ENCODE data around the gene TESPA1.
"Not testable (repeated sequence)": the region's sequence is repeated elsewhere in the genome, so short reads cannot be mapped to it uniquely, and the experiment has no call there.

The TESPA1 gene, protein sequence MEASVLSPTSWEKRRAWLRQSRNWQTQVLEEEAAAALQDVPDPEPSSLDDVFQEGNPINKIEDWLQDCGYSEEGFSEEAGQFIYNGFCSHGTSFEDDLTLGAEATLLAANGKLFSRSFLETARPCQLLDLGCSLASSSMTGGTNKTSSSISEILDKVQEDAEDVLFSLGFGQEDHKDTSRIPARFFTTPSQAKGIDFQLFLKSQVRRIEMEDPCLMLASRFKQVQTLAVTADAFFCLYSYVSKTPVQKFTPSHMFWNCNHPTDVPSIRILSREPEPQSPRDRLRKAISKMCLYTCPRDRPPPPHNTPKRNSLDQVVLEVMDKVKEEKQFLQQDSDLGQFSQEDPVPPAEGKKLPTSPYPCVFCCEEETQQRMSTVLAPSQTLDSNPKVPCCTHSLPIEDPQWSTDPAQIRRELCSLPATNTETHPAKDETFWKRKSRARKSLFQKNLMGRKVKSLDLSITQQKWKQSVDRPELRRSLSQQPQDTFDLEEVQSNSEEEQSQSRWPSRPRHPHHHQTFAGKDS

DNA sequence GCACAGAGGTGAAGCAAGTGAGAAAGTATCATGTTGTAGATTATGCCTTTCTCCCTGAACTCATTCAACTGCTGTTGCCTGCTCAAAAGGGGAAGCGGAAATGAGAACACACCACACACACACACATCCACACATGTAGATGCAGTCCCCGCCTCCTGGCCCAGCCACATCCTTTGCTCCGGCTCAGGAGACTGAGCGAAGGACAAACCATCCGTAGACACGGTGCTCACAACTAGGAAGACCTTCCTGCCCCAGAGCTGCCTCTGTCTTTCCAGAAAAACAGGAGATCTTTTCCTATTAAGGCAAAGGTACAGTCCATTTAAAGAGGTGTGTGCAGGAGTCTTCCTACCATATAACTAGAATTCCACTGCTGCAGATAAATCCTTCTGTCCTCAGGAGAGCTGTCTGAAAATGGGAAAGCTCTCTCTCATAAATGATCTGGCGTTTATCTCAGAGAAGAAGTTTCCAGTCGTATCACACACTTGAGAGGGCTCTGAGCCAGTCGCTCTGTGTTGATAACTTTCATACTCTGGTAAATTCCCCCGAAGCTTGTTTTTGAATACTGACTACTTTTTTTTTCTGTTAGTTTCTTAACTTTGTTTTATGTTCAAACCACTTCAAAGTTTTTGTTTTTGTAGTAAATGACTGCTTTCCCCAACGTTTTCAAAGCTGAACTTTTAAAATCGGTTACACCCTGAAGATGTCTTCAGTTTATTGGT, at the start of gene TESPA1:
Gene TESPA1, minus strand, starts transcription at position 105 of the 719 bp plus-strand sequence. CDS start 10,200 bp downstream, outside the sequence.
- peak; percentile 94 for DNase-seq

DNA sequence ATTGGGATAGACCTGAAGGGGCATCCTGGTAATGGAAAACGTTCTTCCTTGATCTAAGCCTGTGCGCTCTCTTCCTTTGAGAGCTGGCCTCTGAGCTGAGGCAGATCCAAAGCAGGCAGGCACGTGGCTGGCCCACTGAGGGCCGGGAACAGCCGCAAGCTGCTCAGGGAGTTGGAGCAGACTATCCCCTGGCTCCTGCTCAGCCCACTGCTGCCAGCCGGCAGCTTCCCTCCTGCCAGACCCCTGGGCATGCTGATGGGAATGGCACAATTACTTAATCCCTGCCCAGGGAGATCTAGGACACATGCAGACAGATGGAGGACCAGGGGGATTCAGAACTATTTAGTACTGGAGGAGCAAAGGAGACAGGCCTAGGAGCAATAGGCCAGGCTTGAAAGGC, 49.7 kb upstream of the TESPA1 start:
- no peak for DNase-seq

DNA sequence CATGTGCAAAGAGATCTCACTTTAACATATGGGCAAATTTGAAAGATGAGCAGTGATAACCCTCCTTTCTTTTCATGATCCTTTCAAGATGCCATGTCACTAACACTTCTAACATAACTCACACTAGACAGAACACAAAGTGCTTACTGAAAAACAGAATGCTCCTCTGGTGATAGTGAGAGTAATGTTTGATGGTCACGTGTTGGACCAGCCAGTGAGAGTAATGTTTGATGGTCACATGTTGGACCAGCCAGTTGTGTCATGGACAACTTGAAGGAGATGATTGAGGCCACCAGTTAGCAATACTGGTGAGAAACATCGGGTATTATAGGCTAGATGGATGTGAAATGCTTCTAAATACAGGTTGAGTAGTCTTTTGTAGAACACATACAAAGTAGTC, 40.9 kb upstream of the TESPA1 start:
- no peak for DNase-seq

DNA sequence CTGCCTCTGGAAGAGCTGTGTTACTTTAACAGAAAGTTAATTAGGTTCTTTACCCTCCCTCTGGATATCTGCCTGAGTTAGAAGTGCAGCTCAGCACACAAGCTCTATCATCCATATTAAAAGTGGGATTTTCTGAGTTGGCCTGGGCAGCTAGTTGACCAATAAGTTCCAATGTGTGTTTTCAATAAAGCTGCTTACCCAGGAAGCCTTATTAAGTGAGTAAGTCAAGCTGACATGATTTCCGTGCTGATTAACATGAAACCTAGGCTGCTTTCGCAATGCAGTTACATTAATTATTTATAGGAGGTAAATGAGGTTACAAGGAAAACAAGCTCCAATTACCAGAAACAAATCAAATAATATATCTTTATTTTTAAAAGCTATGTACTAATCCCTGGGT, 40.0 kb upstream of the TESPA1 start:
- no peak for DNase-seq

DNA sequence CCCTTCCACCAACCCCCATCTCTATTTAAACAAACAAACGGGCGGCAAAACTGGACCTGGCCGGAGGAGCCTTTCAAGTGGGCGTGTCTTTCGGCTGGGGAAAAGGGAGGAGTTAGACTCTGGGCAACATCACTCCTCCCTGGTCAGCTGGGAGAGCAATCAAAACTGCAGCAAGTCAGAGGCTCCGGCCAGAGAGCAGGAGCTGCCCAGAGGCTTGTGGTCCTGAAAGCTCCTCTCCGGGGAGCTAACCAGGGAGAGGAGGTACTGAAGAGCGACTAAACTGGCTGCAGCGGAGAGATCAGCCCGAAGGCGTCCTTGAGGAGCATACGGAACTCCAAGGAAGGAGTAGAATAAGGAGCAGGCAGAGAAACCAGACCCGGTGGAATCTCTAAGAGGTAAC, 35.2 kb upstream of the TESPA1 start, which contains the start of gene NEUROD4:
Gene NEUROD4, plus strand, starts transcription at position 191 of the 400 bp plus-strand sequence. CDS start 6,466 bp downstream, outside the sequence.
- DNase-seq: peak; percentile 7

DNA sequence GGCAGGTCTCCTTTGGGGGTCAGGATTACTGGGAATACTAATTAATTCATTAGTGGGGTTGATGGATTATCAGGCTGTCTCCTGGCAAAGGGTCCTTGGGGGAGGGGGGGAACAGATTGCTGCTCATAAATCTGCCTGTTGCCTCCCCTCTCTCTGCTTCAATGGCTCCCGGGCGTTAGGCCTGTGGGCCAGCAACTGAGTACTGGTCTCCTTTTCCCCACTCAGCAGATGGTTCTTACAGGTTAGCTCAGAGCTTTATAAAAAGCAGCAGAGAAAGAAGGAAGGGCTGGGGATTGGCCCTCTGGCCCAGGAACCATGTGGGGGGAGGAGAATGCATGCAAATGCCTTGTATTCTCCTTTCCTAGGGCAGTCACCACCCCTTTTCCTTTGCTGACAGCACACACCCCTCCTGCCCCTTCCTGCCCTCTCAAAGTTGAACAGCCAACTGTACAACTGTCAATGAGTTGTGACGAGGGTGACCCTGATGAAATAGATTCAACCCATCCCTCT, 32.9 kb upstream of the TESPA1 start:
- no peak for DNase-seq

DNA sequence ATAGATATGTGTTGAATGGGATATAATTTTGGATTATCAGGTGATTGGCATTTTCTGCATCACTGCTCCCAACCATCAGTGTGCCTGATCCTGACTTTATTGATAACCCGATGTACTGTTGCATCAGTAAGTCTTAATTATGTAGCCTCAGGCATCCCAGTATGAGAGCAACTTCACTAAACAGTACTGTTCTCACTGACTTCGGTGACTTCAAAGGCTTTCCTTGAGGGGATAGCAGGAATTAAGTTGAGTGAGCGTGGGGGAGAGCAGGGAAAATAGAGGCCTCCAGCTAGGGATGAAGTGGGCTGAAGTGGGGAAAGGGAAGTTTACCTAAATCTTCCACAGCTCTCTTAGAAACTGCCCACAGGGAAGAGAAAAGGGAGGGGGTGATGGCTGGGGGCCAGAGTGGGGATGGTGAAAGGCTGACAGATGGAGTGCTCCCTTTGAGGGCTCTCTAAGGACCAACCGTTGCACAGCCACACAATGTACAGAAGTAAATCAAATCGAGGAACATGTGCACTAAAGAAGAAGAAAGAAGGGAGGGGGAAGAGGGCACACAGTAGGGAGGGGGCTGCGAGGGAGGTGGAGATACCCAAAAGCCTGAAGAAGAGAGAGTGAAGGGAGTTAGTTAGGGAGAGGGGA, 24.5 kb upstream of the TESPA1 start:
- DNase-seq: no peak

DNA sequence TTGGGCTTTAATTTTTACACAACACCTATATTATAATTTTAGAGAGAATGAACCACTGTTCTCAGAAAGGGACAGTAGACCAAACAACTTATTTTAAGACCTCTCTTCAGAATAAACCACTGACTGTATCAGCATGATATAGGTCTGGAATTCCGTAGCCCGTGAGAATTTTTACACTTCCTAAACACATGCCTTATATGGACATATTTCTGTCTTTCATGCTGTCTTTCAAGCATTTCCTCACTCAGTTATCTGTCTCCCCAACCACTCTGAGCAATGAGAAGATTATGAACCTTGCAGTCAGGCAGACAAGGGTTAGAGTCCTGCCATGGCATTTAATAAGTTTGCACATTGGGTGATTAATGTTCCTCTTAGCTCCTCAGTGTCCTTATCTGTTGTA, 17.8 kb upstream of the TESPA1 start:
- DNase-seq: no peak

DNA sequence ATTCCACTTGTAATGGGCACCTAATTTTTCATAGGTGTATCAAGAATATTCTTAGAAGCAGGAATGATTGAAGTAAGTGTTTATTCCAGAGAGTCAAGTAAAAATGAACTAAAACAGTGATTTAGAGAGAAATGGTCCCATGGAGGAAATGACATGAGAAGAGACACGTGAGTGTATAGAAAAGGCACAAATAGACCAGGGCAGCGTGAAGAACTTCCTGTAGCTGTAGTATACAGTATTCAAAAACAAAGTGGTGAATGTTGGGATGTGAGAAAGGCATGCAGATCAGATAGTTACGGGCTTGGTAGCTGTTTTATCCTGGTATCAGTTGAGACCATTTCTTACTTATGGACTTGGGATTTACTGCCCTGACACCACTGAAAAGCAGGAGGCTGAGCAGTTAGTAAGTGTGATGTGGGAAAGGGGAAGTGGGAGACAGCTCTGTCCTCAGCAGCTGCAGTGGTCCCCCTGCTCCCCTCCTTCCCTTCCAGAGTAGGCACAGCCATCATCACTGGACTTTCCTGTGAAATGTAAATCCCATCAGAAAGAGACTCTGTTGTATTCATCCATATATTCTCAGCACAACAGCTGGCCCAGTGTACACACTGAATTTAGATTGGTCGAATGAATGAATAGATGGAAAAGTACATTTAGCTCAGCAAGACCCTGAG, 16.8 kb upstream of the TESPA1 start:
- no peak for DNase-seq

DNA sequence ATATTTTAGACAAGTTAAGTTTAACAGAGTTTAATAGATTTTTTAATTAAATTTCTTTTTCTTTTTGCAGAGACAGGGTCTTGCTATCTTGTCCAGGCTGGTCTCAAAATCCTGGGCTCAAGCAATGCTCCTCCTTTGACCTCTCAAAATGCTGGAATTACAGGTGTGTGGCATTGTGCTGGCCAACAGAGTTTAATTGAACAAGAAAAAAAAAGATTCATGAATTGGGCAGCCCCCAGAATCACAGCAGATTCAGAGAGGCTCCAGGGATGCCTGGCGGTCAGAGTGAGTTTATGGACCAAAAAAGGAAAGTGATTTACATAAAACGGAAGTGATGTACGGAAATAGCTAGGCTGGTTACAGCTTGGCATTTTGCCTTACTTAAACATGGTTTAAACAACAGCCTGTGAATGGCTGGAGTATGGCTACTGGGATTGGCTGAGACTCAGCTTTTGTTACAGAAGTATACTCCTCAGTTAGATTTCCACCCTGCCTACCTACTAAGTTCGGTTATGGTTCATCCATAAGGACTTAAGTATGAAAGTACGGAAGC, 14.5 kb upstream of the TESPA1 start:
- no peak for DNase-seq

DNA sequence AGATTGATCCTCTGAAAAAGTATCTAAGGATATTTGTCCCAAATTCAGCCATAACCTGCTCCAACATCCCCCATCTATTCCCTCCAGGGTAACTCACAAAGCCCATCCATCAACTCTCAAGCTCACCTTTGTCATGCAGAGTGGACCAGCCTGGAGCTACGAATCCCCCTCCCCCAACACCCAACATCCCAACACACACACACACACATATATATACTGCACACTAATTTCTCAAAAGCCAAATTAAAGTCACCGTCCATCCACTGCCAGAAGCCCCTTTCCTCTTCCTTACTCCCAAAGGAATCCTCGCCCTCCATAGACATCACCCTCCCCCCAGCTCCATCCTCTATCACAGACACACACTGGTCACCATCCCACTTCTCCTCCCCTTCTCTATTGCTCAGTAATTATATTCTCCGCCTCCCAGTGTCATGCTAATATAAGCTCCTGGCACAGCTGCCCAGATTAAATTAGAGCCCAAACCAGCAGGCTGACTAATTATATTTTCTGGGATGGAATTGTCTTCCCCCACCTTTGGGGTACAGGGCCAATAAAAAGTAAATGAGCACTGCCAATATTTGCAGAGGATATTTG, 13.5 kb upstream of the TESPA1 start:
- no peak for DNase-seq

DNA sequence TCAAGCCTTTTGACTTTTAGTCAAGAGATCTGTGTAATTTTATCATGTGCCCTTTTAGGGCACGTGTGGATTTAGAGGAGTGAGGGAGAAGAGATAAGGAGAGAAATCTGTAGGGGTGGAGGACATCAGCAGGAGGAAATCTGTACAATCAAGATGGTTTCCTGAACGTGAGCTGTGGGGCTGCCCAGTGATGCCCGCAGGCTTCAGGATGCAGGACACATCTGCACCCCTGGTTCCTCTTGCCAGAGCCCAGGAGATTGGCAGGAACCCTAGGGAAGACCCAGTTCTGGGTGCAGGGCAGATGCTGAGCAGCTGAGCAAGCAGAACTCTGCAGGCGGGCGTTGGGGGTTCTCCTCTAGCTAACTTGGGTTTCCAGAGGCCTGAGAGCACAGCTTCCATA, 11.6 kb upstream of the TESPA1 start:
- DNase-seq: no peak

DNA sequence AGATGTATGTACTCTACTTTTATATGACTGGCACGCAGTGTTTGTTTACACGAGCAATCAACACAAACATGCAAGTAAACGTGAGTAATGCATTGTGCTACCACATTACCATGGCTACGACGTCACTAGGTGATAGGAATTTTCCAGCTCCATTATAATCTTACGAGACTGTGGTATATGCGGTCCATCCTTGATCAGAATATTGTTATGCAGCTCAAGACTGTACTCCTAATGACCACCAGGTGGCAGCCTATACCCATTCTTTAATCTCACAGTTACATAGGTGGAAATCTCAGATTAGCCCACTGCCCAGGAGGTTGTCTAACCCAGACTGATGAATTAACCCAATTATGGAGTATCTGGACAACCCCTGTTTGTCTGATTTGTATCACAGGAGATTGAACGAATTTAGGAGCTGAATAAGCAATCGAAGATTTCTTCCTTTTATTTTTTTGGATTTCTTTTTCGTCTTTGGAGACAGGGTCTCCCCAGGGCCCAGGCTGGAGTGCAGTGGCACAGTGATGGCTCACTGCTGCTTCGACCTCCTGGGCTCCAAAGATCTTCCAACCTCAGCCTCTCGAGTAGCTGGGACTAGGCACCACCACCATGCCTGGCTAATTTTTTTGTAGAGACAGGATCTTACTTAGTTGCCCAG, 8.7 kb upstream of the TESPA1 start:
- DNase-seq: peak; percentile 77

DNA sequence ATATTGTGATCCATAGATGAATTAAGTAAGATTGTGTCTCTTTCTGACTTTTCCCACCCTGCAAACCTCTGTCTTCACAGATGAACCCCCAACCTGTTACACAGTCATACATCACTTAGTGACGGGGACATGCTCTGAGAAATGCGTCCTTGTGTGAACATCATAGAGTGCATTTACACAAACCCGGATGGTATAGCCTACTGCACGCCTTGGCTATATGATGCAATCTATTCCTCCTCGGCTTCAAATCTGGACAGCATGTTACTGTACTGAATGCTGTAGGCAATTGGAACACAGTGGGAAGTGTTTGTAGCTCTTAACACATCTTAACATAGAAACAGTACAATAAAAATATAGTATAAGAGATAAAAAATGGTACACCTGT, 7.4 kb upstream of the TESPA1 start:
- peak; percentile 36 for DNase-seq

DNA sequence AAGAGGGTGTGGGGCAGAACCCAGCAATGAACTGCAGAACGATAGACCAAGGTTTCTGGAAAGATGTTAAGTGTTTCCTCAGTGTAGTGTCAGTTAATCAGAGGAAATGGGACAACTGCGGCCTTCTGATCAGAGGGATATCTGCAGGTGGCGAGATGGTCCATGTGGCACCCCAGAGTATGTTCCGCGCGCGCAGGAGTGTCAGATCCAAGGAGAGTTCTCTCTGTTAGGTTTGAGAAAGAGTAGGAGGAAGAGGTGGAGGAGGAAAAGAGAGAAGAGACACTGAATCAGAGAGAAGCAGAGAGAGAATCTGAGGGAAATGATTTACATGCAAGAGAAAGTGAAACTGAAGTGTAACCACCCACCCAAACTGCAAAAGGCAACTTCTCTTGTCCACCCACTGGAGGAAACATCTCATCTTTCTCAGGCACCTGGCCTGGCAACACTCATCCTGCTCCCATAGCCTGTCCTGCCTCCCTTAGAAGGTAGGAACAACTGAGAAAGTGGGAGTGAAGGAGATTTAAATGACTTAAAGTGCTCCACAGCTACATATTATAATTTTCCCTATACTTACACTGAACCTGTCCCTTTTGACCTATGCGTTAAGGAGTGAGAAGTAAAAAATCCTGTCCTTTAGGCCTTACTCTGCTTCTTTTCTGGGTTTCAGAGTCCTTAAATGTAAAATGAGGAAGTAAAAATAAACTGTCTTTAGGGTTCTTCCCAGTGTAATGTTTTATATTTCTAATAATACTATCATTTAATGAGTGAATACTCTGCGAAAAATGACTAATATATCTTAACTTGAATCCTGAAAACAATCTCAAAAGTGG, 6.8 kb upstream of the TESPA1 start:
- DNase-seq: peak; percentile 72

DNA sequence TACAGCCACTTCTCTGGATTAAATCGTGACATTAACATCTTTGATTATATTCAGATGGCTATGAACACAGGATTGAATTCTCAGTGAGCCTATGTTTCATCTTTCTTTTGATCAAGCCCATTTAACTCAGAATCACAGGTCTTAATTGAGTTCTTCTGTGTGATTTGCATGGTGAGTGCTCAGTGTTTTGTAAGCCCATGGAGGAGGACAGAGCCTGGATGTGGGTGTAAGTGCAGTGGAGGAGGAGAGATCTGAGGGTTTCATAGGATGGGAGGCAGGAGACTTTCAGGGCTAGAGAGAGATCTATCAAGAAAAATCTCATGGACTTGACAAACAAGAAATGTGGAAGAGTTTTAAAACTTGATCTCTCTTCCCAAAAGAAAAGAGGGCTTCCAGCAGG, 5.3 kb upstream of the TESPA1 start:
- no peak for DNase-seq

DNA sequence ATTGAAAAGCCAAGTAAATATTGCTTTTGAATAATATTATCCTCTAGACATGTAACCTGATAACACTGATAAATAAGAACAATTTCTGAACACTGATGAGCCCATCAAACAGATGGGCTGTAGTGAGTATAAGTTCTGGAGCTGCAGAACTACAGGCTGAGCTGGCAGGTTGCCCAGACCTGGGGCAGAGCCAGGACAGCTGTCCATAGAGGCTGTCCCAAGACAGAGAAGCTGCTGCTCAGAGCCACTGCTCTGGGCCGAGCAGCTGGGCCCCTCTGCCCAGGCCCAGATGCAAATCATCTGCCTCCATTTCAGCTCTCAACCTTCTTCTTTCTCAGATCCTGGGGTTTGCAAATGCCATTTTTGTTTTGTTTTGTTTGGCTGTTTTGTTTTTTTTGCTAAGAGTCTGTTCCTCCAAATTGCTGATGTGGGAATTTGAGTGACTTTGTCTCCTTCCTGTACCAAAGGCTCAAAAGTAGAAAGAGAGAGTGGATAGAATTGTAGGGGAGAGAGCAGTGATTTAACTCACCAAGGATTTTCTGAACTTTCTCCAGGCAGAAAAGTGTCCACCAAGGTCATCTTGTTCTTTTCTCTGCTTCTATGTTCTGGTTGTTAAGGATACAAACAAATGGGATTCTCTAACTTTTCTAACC, 4.0 kb upstream of the TESPA1 start:
- no peak for DNase-seq

DNA sequence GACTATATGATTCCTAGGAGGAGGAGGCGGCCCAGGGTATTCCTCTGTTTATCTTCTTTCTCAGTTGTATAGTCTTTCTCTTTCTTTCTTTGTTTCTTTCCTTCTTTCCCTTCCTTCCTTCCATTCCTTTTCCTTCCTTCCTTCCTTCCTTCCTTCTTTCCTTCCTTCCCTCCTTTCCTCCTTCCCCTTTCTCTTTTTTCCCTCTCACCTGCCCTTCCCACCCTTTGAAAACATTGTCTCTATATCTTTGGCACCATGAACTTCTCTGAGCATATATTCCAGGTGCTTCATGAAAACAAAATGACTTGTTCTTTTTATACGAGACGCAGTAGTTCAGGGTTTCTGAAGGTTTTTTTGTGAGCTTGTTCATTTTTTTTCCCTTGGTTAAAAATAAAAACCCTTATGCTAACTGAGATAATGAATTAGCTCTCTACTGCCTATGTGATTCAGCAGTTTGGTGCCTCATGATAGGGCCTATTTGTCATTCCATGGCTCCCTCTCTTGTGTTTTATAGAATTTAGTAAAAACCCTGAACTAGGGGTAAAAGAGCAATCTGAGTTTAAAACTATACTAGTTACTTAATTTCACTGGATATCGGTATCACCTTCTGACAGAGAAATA, 3.2 kb upstream of the TESPA1 start:
- DNase-seq: no peak

DNA sequence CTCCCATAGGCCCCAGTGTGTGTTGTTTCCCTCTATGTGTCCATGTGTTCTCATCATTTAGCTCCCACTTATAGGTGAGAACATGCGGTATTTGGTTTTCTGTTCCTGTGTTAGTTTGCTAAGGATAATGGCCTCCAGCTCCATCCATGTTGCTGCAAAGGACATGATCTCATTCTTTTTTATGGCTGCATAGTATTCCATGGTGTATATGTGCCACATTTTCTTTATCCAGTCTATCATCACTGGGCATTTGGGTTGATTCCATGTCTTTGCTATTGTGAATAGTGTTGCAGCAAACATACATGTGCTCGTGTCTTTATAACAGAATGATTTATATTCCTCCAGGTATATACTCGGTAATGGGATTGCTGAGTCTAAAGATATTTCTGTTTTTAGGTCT, 2.2 kb upstream of the TESPA1 start:
- not testable (repeated sequence) for DNase-seq
